ENCODE measurements around the gene NDUFS8.

The NDUFS8 gene

GRCh38 chr11:68016904-68017817 is 13.3 kb upstream of the NDUFS8 start:
- no peak for DNase-seq

DNA sequence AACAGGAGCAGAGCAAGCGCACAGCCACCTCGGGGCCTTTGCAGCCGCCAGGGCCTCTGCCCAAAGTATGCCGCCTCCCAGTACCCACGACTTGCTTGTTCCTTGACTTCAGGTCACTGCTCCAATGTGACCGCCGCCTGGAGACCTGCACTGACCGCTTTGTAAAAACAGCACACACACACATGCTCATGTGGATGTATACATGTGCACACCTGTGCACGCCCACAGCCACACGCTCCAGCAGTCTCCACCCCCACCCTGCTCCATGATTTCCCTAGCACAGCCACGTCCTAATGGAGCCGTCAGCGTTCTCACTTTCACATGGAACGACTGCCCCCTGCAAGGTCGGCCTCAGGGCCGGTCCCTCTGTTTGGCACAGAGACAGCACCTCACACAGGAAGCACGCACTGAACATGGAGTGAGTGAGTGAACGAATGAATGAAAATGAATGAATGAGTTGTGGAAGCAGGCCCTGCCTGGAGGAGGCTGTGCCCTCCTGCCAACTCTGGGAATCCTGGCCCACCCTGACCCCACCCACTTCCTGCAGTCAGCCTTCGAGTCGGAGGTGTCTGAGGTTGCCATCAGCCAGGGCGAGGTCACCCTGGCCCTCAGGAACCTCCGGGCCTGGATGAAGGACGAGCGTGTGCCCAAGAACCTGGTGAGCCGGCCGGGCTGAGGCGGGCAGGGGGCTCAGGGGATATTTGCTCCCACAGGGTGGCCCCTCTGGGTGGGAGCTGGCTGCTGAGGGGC is 12.3 kb upstream of the NDUFS8 start:
- no peak for DNase-seq

DNA sequence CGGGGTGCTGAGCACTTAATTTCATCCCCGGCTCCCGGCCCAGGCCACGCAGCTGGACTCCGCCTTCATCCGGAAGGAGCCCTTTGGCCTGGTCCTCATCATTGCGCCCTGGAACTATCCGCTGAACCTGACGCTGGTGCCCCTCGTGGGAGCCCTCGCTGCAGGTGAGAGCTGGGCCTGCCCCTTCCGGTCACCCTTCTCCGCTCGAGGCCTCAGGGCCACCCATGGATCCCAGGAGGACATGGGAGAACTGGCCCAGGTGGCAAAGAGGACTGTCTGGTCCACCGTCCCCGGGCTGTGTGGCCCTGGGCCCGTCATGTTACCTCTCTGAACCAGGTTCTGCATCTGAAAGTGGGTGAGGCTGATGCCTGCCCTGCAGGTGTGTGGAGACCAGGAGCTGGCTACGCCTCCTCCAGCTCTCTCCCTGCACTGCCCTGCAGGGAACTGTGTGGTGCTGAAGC is 11.7 kb upstream of the NDUFS8 start:
- DNase-seq = no peak

GRCh38 chr11:68019486-68019885 is 11.0 kb upstream of the NDUFS8 start:
- DNase-seq = no peak

DNA sequence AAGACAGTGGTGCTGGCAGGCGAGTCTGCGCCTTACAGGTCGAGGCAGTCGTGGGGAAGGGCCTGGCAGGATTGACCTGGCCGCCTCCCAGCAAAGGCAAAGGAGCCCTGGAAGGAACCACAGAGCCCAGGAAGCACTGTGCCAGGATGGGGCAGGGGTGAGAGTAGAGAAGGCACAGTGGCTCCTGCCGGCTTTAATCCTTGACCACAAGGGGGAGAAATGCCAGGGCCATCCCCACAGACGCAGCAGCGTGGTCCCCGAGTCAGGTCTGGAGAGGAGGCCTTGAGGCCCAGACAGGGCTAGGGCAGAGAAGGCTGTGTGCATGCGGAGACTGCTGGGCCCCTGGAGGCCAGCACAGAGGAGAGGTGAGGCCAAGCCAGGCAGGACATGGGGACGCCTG is 9.9 kb upstream of the NDUFS8 start:
- no peak for DNase-seq

GRCh38 chr11:68021167-68021787 is 9.2 kb upstream of the NDUFS8 start:
- DNase-seq = no peak

GRCh38 chr11:68022531-68022930 is 8.0 kb upstream of the NDUFS8 start:
- DNase-seq = no peak

GRCh38 chr11:68024508-68024907 is 6.0 kb upstream of the NDUFS8 start:
- DNase-seq = no peak

- DNase-seq = no peak
Observed at GRCh38 chr11:68025047-68025446, 5.4 kb upstream of the NDUFS8 start.

GRCh38 chr11:68026391-68027105 is 3.9 kb upstream of the NDUFS8 start:
- DNase-seq = no peak

DNA sequence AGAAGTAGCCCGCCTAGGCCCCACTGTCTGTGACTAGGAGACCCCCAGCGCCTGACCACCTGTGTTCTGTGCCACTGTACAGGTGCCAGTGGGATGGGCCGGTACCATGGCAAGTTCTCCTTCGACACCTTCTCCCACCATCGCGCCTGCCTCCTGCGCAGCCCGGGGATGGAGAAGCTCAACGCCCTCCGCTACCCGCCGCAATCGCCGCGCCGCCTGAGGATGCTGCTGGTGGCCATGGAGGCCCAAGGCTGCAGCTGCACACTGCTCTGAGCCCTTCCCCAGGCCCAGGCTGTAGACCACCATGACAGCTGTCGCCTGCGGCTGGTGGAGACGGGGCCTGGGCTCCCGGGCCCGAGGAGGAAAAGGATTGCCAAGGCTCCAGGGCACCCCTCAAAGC is 2.8 kb upstream of the NDUFS8 start:
- no peak for DNase-seq

DNA sequence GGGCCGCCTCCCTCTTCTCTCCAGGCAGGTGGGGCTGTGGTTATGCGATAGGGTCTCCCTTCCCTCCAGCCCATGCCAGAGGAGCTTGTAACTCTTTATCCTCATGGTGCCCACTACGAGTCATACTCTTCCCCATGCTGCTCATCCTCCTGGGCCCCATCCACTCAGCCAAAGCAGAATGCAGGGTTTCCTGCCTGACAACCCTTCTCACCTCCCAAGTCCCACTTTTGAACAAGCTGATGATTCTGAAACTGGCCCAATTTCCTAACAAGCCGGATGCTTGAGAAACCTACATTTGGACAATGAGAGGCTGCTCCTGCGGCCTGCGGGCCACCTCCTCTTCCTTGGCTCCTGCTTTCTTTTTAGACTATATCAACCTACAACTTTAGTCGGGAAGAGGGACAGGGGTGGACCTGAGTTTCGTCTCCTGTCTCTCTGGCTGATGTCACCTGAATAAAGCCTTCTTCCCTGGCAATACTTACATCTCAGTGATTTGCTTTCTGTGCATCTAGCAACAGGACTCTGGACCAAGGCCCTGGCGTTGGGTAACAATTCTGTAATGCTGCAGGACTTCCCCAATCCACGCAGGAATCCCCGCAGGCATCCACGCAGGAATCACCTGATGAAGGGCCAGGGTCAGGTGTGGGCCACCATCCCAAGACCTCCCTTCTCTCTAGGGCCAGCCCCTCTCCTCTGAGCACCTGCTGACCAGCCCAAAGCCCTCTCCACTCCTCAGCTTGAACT is 1.5 kb upstream of the NDUFS8 start:
- DNase-seq = no peak

DNA sequence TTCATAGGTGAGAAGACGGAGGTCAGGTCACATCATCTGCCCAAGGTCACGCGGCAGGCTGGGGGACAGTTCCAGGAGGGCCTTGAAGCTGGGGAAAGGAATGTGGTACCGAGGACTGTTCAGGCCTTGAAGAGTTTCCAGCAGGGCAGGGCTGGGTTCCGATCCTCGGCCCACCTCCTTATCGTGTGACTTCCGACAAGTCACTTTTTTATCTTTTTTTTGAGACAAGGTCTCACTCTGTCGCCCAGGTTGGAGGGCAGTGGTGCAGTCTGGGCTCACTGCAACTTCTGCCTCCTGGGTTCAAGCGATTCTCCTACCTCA is 623 bp downstream of the NDUFS8 start:
- peak; percentile 24 for DNase-seq

DNA sequence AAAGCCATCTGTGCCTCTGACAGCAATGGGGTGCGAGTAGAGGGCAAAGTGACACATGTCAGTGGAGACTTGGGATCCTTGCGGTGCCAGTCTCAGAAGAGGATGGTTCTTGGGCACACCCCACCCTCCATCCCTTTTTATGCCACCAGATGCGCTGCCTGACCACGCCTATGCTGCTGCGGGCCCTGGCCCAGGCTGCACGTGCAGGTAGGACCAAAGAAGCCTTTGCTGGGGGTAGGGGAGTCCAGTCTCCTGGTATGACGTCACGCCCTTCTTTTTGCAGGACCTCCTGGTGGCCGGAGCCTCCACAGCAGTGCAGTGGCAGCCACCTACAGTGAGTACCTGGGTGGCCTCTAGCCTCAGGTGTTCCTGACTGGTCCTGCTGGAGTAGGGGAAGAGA is 1.5 kb downstream of the NDUFS8 start:
- DNase-seq = no peak

GRCh38 chr11:68032997-68033707 is 2.7 kb downstream of the NDUFS8 start:
- DNase-seq = no peak

GRCh38 chr11:68033708-68034045 is 3.2 kb downstream of the NDUFS8 start:
- DNase-seq = no peak

GRCh38 chr11:68035266-68035876 is 4.9 kb downstream of the NDUFS8 start:
- DNase-seq = no peak

DNA sequence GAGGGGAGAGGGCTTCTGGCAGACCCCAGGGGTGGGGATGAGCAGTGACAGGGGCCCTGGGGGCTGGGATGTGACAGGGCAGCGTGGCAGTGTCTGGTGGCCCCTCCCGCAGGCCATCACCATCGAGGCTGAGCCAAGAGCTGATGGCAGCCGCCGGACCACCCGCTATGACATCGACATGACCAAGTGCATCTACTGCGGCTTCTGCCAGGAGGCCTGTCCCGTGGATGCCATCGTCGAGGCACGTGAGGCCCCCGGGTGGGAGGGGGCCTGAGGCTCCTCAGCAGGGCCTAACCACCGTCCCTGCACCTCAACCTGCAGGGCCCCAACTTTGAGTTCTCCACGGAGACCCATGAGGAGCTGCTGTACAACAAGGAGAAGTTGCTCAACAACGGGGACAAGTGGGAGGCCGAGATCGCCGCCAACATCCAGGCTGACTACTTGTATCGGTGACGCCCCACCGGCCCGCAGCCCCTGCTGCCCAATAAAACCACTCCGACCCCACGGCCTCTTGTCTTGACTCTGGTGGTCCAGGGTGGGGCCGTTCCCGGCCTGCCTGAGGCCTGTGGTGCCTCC is 5.7 kb downstream of the NDUFS8 start:
- no peak for DNase-seq

GRCh38 chr11:68036717-68037239 is 6.3 kb downstream of the NDUFS8 start:
- no peak for DNase-seq

- no peak for DNase-seq
Observed at GRCh38 chr11:68037411-68038225, 7.1 kb downstream of the NDUFS8 start.
